HAP-1 (cell line): ENCODE measurements around the gene STRBP.
A peak's percentile ranks its signal among the peaks of the same experiment; 100 is the strongest.

Experiments
- DNase-seq, 2 experiments: peaks; one replicate each; pipeline ENCODE4 v3.0.0-alpha.2; 2016 to 2020; ENCODE audit warnings: low spot score in 2 of 2
- H3K27me3 ChIP-seq: fragments of 250-450 bp; sonication (Bioruptor Pico); 2 replicates; pipeline ENCODE4 v1.5.1; 2020; ENCODE audit warnings: low read depth, mild to moderate bottlenecking, moderate library complexity
- H3K36me3 ChIP-seq: fragments of 250-450 bp; sonication (Bioruptor Pico); replicated peaks from 2 replicates; pipeline ENCODE4 v1.5.1; 2020; ENCODE audit warnings: mild to moderate bottlenecking
- H3K4me1 ChIP-seq: fragments of 250-450 bp; sonication (Bioruptor Pico); 2 replicates; pipeline ENCODE4 v1.5.1; 2020; ENCODE audit warnings: mild to moderate bottlenecking
- H3K4me3 ChIP-seq: fragments of 250-450 bp; sonication (Bioruptor Pico); 2 replicates; pipeline ENCODE4 v1.5.1; 2020; ENCODE audit warnings: mild to moderate bottlenecking, moderate library complexity
- H3K9me3 ChIP-seq: fragments of 250-450 bp; sonication (Bioruptor Pico); 2 replicates; pipeline ENCODE4 v1.5.1; 2020; ENCODE audit warnings: mild to moderate bottlenecking, moderate library complexity
- in situ Hi-C: fragments of 300-500 bp; cut with MboI; formaldehyde crosslinking; loops from 3 replicates; pipeline ENCODE4 v1.14.3; 2020; ENCODE audit warnings: low sequenced_read_pairs, inconsistent platforms, mixed read lengths

Gene STRBP

DNA sequence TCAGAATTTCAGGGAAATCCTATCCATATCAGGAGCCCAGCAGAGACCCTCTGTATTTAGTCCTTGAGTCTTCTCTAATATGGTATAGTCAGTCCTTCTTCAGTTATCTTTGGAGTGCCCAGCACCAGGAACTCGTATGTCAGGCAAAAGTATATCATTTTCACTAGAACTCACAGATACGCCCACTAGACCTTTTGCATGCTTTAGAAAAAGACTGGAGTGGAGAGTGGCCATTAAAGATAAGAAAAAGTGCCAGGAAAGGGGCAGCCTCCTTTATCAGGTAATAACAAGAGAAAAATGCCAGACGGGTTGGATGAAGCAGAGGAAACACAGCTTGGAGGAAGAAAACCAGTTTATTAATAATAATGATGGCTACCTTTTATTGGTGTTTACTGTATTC, 171.4 kb downstream of the STRBP start:
- no peak overlapping the region for H3K4me3 ChIP-seq
- H3K36me3 ChIP-seq: peaks cover 33% of the 10 kb centered on the region
- no peak for DNase-seq
- H3K27me3 ChIP-seq: no peaks in the 10 kb centered on the region
- H3K9me3 ChIP-seq: no peaks in the 10 kb centered on the region
- peaks cover 31% of the 10 kb centered on the region for H3K4me1 ChIP-seq
- in situ Hi-C loops: no loop called here

DNA sequence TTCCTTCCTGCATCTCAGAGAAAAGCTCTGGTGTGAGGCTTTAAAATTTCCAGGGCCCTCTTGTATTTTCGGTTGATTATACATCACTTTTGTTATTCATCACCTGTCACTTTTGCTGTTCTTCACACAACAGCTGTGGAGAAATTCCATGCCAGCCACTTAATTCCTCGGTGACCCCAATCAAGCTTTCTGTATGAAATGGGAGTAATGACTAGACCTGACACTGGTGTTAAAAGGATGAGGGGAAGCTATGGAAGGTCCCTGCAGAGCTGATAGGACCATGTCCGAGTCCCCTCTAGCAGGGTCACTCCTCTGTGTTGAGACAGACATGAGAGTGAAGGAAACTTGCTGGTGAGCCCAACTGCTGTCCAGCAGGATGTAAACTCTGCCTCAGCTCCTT, 175.2 kb downstream of the STRBP start:
- in situ Hi-C loops: no loop called here
- DNase-seq: no peak
- Histone ChIP-seq H3K27me3 (no peaks in the 10 kb centered on the region), H3K4me1 (peaks cover 43% of the 10 kb centered on the region), H3K36me3 (peaks cover 16% of the 10 kb centered on the region), H3K9me3 (no peaks in the 10 kb centered on the region), H3K4me3 (no peak overlapping the region)

DNA sequence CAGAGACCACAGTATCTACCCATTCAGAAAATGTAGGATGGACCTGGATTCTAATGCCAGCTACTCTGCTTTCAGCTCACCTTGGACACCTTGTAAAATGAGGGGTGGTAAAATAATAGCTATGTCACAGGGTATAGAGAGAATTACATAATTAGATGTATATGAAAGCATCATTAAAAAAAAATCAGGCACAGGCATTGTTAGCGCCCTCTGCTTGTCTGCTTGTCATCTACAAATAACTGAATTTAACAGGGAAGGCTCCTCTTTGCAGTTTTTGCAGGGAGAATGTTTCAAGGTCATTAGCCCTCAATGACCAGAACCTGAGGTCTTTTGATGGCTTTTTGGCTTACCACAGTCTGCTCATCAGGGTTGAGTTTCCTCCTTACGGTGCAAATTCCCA, 176.9 kb downstream of the STRBP start:
- H3K4me1 ChIP-seq: peaks cover 28% of the 10 kb centered on the region
- in situ Hi-C loops: no loop called here
- no peaks in the 10 kb centered on the region for H3K27me3 ChIP-seq
- H3K36me3 ChIP-seq: peaks cover 14% of the 10 kb centered on the region
- H3K4me3 ChIP-seq: no peak overlapping the region
- no peak for DNase-seq
- no peaks in the 10 kb centered on the region for H3K9me3 ChIP-seq

DNA sequence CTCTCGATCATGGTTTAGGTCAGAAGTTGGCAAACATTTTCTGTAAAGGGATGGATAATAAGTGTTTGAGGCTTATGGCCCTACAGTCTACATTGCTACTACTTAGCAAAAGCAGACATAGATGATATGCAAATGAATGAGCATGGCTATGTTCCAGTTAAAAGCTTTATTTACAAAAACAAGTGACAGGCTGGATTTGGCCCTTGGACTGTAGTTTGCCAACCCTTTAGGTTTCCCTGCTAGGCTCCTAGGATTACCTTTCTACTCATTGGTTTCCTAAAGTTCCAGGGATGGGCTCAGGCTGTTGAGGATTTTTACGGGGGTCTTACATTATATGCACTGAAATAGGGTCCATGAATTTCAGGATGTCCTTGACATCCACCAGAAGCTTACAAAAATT, 177.4 kb downstream of the STRBP start:
- Histone ChIP-seq H3K4me3 (no peak overlapping the region), H3K9me3 (no peaks in the 10 kb centered on the region), H3K27me3 (no peaks in the 10 kb centered on the region), H3K36me3 (peaks cover 14% of the 10 kb centered on the region), H3K4me1 (peaks cover 27% of the 10 kb centered on the region)
- DNase-seq: no peak
- in situ Hi-C loops: no loop called here

DNA sequence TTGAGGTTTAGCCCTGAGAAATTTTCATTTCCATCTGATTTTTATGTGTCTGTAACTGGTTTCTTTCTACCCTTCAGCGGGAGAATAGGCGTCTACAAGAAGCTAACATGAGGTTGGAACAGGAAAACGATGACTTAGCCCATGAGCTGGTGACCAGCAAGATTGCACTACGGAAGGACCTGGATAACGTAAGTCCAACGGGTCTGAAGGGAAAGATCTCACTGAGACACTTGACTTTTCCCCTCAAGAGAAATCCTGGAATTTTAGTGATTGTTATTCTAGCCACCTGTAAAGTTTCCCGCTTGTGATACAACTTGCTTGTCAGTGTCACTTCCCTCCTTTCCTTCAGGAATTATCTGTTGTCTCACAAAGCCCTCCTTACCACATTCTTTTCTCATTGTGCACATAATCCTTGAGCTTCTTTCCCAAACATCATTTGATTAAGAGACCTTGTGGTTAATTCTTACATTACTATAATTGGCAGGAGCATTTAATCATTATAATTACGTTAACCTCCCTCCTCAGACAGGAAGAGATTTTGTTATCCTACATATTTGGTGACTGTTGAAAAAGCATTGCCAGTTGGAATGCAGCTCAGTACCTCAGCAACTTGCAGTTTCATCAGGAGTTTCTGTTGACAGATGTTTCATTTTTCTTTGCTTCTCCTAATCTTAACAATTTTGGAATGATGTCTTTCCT, 178.0 kb downstream of the STRBP start:
- DNase-seq: peak in 1 of 2 experiments; percentile 57
- peaks cover 14% of the 10 kb centered on the region for H3K36me3 ChIP-seq
- no peaks in the 10 kb centered on the region for H3K9me3 ChIP-seq
- no peak overlapping the region for H3K4me3 ChIP-seq
- no peaks in the 10 kb centered on the region for H3K27me3 ChIP-seq
- H3K4me1 ChIP-seq: peaks cover 21% of the 10 kb centered on the region
- in situ Hi-C loops: no loop called here

DNA sequence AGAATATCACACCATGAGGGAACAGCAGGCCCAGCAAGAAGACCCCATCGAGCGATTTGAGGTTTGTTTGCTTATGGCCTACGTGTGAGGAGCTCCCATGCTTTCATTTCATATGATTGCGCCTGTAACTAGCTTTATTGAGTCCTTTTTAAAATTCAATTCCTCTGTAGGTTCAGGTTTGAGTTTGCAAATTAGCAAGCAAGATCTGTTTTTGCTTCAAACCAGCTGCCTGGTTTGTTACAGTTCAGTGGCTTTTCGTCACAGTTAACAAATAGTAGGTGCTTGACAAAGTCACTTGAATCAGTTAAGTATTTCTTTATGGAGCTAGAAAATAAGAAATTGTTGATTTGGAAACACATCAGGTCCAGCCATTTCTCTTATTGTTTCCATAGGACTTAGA, 178.6 kb downstream of the STRBP start:
- no peak for DNase-seq
- in situ Hi-C loops: no loop called here
- Histone ChIP-seq H3K27me3 (no peaks in the 10 kb centered on the region), H3K36me3 (peaks cover 19% of the 10 kb centered on the region), H3K9me3 (no peaks in the 10 kb centered on the region), H3K4me1 (peaks cover 21% of the 10 kb centered on the region), H3K4me3 (no peak overlapping the region)

DNA sequence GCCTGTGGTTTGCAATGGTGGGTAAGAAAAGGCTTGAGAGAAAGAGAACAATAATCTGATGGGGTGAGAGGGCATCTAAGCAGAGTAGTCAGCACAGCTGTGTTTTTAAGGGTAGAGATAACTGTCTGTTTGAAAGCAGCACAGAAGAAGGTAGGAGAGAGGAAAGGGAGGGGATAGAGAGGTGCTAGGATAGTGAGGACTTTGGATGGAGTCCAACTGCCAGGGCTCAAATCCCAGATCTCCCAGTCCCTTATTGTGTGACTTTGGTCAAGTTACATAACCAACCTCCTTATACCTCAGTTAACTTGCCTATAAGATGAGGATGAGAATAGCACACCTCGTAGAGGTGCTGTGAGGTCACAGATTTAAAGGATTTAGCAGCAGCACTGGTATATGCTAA, 179.3 kb downstream of the STRBP start:
- H3K4me1 ChIP-seq: peaks cover 21% of the 10 kb centered on the region
- no peak for DNase-seq
- in situ Hi-C loops: no loop called here
- no peaks in the 10 kb centered on the region for H3K9me3 ChIP-seq
- H3K27me3 ChIP-seq: no peaks in the 10 kb centered on the region
- H3K36me3 ChIP-seq: peaks cover 19% of the 10 kb centered on the region
- no peak overlapping the region for H3K4me3 ChIP-seq

DNA sequence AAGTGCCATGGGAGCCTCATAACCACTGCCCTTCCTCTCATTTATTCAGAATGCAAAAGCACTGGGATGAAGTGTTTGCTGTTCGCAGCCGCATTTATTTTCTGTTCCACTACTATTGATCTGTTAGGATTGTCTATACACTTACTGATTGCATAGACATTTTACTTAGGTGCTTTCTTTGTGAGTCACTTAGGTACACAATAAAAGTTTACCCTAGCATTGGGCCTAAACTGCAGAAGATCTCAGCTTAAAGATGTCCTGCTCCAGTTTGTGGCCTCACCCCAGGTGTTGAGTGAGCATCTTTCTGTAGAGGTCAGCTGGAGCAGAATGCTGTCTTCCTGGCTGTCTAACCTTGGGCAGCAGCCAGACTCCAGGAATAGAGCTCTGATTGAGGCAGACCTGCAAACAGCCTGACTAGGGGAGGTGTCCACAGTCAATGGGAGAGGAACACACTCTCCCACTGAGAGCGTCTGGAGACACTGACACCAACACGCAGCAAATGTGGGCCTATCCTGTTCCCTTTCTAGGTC, 181.0 kb downstream of the STRBP start:
- peaks cover 11% of the 10 kb centered on the region for H3K36me3 ChIP-seq
- H3K4me3 ChIP-seq: no peak overlapping the region
- H3K4me1 ChIP-seq: peaks cover 12% of the 10 kb centered on the region
- no peak for DNase-seq
- no peaks in the 10 kb centered on the region for H3K9me3 ChIP-seq
- H3K27me3 ChIP-seq: no peaks in the 10 kb centered on the region
- in situ Hi-C loops: no loop called here

DNA sequence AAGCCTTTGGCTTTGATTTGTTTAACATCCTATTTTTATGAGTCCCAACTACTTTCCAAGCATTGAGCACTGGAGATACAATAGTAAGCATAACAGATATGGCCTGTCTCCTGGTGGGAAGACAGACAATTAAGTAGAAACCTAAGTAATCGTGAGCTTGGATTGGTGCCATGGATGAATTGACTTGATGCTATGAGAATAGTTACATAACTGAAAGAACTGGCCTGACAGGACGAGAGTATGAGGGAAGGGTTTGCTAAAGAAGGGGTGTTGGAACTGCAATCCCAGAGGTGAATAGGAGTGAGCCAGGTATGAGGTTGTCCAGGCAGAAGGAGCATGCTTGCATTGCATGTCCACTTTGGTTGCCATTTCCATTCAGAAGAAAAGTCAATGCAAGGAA, 182.5 kb downstream of the STRBP start:
- Histone ChIP-seq H3K27me3 (no peaks in the 10 kb centered on the region), H3K4me3 (no peak overlapping the region), H3K36me3 (peaks cover 4% of the 10 kb centered on the region; the same call in 1 of the 2 replicates), H3K4me1 (peaks cover 9% of the 10 kb centered on the region), H3K9me3 (no peaks in the 10 kb centered on the region)
- DNase-seq: no peak
- in situ Hi-C loops: no loop called here

DNA sequence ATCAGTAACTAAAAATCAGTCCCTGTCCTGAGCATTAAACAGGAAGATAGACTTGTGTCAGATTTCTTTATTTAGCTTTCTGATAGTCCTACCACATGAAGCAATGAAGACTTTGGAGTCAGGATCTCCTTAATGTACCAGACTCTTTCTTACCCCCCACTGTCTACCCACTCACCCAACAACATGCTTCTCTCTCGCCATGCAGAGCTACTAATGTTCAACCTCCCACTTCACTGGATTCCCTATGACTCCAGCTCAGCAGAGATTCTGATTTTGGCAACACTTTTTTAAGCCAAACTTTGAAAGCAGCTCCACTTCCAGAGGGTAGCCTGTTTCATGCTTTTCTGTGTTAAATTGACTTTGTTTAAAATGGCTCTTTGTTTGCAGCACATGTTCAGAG, 184.1 kb downstream of the STRBP start:
- no peak overlapping the region for H3K4me3 ChIP-seq
- no peaks in the 10 kb centered on the region for H3K9me3 ChIP-seq
- no peaks in the 10 kb centered on the region for H3K4me1 ChIP-seq
- no peaks in the 10 kb centered on the region for H3K27me3 ChIP-seq
- H3K36me3 ChIP-seq: peaks cover 4% of the 10 kb centered on the region; the same call in 1 of the 2 replicates
- in situ Hi-C loops: loop anchor here (5.0 kb wide), 1 partner anchor 268 kb away; no protein-coding TSS in a partner anchor
- no peak for DNase-seq

DNA sequence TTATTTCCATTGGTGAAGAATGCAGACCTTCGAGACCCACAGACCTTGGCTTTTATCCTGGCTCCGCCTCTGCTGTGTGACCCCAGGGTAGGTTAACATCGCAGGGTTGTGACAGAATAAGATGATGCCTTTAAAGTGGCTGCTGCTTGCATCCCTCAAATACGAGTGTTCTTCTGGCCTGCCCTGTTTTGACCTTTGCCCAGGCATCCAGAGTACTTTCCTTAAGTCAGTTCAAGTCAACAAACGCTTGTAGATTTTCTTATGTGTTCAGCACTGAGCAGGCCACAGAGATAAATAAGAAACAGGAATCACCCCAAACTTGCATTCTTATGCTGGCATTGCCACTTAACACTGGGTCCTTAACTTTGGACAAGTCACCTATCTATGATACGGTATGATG, 184.7 kb downstream of the STRBP start:
- Histone ChIP-seq H3K36me3 (peaks cover 4% of the 10 kb centered on the region; the same call in 1 of the 2 replicates), H3K4me3 (no peak overlapping the region), H3K27me3 (no peaks in the 10 kb centered on the region), H3K4me1 (no peaks in the 10 kb centered on the region), H3K9me3 (no peaks in the 10 kb centered on the region)
- no peak for DNase-seq
- in situ Hi-C loops: loop anchor here (5.0 kb wide), 1 partner anchor 269 kb away; no protein-coding TSS in a partner anchor

DNA sequence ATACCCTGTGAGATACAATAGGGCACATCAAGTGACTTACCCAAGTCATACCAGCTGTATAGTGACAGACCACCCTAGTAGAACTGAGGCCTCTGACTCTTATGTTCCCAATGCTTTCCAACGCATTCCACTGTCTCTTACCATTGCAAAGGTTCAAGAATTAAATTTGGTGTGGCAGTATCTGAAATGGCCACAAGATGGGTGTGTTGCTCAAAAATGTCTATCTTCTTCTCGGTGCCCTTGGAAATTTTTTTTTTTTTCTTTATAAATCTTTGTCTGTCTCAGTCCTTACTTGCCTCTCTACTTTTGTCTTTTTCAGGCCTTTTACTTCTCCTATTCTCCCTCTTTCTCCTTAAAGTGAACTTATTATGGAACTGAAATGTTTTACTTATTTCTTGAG, 186.6 kb downstream of the STRBP start:
- no peaks in the 10 kb centered on the region for H3K4me1 ChIP-seq
- in situ Hi-C loops: loop anchor here (5.0 kb wide), 1 partner anchor 270 kb away; no protein-coding TSS in a partner anchor
- H3K27me3 ChIP-seq: no peaks in the 10 kb centered on the region
- H3K4me3 ChIP-seq: no peak overlapping the region
- DNase-seq: peak; percentile 45 to 51
- peaks cover 4% of the 10 kb centered on the region; the same call in 1 of the 2 replicates for H3K36me3 ChIP-seq
- no peaks in the 10 kb centered on the region for H3K9me3 ChIP-seq

DNA sequence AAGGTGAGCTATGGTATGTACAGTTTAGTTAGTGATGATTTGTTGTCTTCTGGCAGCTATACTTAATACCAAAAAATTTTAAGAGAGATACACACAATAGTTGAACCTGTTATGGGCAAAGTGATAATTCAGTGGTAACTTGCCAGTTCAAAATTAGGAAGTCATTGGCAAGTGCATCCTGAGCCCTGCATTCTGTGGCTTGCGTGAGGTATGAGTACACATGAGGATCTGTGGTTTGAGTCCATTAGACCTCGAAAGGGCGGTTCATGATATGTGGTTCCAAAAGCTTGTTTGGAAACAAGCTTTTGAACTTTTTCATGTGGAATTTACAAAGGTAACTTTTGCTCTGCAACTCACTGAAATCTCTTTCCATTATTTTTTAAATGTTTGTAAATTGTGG, 187.9 kb downstream of the STRBP start:
- no peaks in the 10 kb centered on the region for H3K27me3 ChIP-seq
- no peak for DNase-seq
- no peaks in the 10 kb centered on the region for H3K4me1 ChIP-seq
- no peak overlapping the region for H3K4me3 ChIP-seq
- in situ Hi-C loops: loop anchor here (5.0 kb wide), 1 partner anchor 272 kb away; no protein-coding TSS in a partner anchor
- H3K36me3 ChIP-seq: peaks cover 4% of the 10 kb centered on the region; the same call in 1 of the 2 replicates
- no peaks in the 10 kb centered on the region for H3K9me3 ChIP-seq

DNA sequence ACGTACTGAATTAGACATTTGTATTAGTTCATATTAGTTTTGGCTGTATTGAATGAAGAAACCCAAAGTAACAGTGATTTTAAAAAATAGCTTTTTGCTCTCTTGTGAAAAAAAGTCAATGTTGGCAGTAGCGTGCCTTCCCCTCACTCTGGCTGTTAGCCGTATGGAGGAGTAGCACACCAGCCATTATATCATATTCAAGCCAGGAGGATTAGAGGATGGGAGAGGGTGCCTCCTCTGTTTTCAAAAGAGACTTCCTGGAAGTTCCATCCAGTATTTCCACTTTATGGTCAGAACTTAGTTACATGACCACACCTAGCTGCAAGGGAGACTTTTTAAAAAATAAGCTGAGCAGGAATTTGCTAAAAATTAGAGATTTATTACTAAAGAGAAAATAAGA, 193.8 kb downstream of the STRBP start:
- no peaks in the 10 kb centered on the region for H3K4me1 ChIP-seq
- no peaks in the 10 kb centered on the region for H3K9me3 ChIP-seq
- no peaks in the 10 kb centered on the region for H3K27me3 ChIP-seq
- no peak for DNase-seq
- in situ Hi-C loops: no loop called here
- H3K36me3 ChIP-seq: peaks cover 13% of the 10 kb centered on the region
- H3K4me3 ChIP-seq: no peak overlapping the region
